GM12874 (cell line): ENCODE results near the gene MAGI2.

ENCODE experiments used
- CTCF ChIP-seq: IDR thresholded peaks from 2 replicates; pipeline ENCODE4 v1.5.1; 2011; ENCODE audit warnings: low read depth, mild to moderate bottlenecking, control low read depth, low read length, moderate library complexity; ENCODE audit not compliant: insufficient read depth

MAGI2 gene

GRCh38 chr7:79376299-79377025 lies 77.0 kb downstream of the MAGI2 start:
- TF ChIP-seq CTCF, result no peak

- TF ChIP-seq CTCF, result peak; percentile 19; the same call in 1 of the 2 replicates
Measured at GRCh38 chr7:79361214-79361613, 92.3 kb downstream of the MAGI2 start.

- no peak for TF ChIP-seq CTCF
Measured at GRCh38 chr7:79359827-79360226, 93.6 kb downstream of the MAGI2 start.

- TF ChIP-seq CTCF, result no peak
Measured at GRCh38 chr7:79357101-79357500, 96.4 kb downstream of the MAGI2 start.

- no peak for TF ChIP-seq CTCF
Measured at GRCh38 chr7:79353720-79354468, 99.6 kb downstream of the MAGI2 start.

- no peak for TF ChIP-seq CTCF
Measured at GRCh38 chr7:79352323-79352722, 101.1 kb downstream of the MAGI2 start.

GRCh38 chr7:79347351-79347750 lies 106.1 kb downstream of the MAGI2 start:
- TF ChIP-seq CTCF, result no peak
